ENCODE data around the gene TDRD15. TPM values are rescaled to one million over a fixed set of nuclear protein-coding genes. Genes with fewer than 3 reads are reported as not detected.

The TDRD15 gene
- total RNA-seq, 6 experiments from 2014 or later: 0.32 to 2.4 (median 1.2) TPM

DNA sequence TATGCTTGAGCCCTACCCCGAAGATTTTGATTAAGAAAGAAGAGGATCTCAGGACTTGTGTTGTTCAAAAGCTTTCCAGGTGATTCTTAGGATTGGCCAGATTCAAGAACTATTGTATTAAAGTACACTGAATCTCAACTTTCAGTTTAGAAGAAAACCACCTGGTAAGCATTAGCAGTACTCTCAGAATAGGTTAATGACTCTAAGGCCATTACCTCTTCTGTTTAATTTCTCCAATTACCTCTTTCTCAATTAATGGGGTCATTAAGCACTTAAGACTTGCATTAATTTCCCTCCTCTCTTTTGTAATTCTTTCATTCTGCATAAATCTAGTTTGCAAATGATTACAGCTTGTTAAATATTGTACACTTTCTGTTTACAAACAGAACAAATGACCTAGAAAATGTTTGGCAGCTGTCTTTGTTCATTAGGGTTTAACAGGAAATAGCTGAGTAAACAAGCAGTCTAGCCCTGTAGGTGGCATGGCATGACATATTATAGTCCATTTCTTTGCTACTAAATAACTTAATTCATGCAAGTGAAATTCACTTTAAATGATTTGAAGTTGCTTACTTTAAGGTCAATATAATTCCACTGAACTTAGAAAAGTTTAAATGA, 20.4 kb upstream of the TDRD15 start:
- peaks cover 4 to 56% (median 14%) of the 10 kb centered on the region in 4 donors for H3K4me1 ChIP-seq
- ATAC-seq: peak; percentile 56 to 80 (median 78)

GRCh38 chr2:21104030-21104660, 19.6 kb upstream of the TDRD15 start:
- ATAC-seq: peak; percentile 53 to 76 (median 67)
- intact Hi-C loops (cut with DNase I): no loop called here
- TF ChIP-seq CTCF (IDR thresholded peaks at IDR 0.05): no peak
- no peak for TF ChIP-seq POLR2A (IDR thresholded peaks at IDR 0.05)
- DNase-seq: no peak
- H3K4me1 ChIP-seq: peaks cover 2 to 51% (median 9%) of the 10 kb centered on the region in 4 donors
- H3K9me3 ChIP-seq: no peaks in the 10 kb centered on the region
- no peaks in the 10 kb centered on the region for H3K27me3 ChIP-seq
- H3K4me3 ChIP-seq: no peak overlapping the region
- 0% methylated on average over 1 of the region's 1 CpG for WGBS (ENCODE audit: insufficient coverage, low coverage, low lambda C conversion rate, missing lambda C conversion rate)
- no peaks in the 10 kb centered on the region for H3K36me3 ChIP-seq
- H3K27ac ChIP-seq: peak overlapping the region; percentile 20 to 74 (median 65)

More for the DNA sequence above, 20.4 kb upstream of the TDRD15 start:
- Histone ChIP-seq H3K36me3 (no peaks in the 10 kb centered on the region), H3K9me3 (no peaks in the 10 kb centered on the region), H3K4me3 (no peak overlapping the region), H3K27me3 (no peaks in the 10 kb centered on the region), H3K27ac (peak overlapping the region; percentile 62 to 74 (median 65))
- intact Hi-C loops (cut with DNase I): no loop called here
- no peak for DNase-seq
- WGBS (ENCODE audit: insufficient coverage, low coverage, low lambda C conversion rate, missing lambda C conversion rate): 14% methylated on average over 1 of the region's 1 CpG
- TF ChIP-seq CTCF (IDR thresholded peaks at IDR 0.05): peak; percentile 6 to 29 (median 10)
- TF ChIP-seq POLR2A (IDR thresholded peaks at IDR 0.05): no peak

GRCh38 chr2:21111012-21111411, 12.8 kb upstream of the TDRD15 start:
- DNase-seq: no peak
- no peak overlapping the region for H3K4me3 ChIP-seq
- 88% methylated on average over 1 of the region's 1 CpG for WGBS (ENCODE audit: insufficient coverage, low coverage, low lambda C conversion rate, missing lambda C conversion rate)
- no peaks in the 10 kb centered on the region for H3K36me3 ChIP-seq
- intact Hi-C loops (cut with DNase I): no loop called here
- no peaks in the 10 kb centered on the region for H3K27me3 ChIP-seq
- no peak overlapping the region for H3K27ac ChIP-seq
- peaks cover 0 to 12% (median 3%) of the 10 kb centered on the region in 4 donors for H3K4me1 ChIP-seq
- no peaks in the 10 kb centered on the region for H3K9me3 ChIP-seq
- no peak for ATAC-seq
- no peak for TF ChIP-seq CTCF (IDR thresholded peaks at IDR 0.05)
- TF ChIP-seq POLR2A (IDR thresholded peaks at IDR 0.05): no peak

- Histone ChIP-seq H3K27ac (peak overlapping the region in 1 of 3 donors; percentile 10), H3K36me3 (no peaks in the 10 kb centered on the region), H3K9me3 (no peaks in the 10 kb centered on the region), H3K4me3 (no peak overlapping the region), H3K27me3 (no peaks in the 10 kb centered on the region), H3K4me1 (peaks cover 0 to 8% (median 0%) of the 10 kb centered on the region in 4 donors)
- TF ChIP-seq CTCF (IDR thresholded peaks at IDR 0.05) (no peak), POLR2A (IDR thresholded peaks at IDR 0.05) (no peak)
- peak; percentile 48 to 68 (median 54) for ATAC-seq
- intact Hi-C loops (cut with DNase I): no loop called here
- DNase-seq: no peak
These were observed 6.1 kb upstream of the TDRD15 start for GRCh38 chr2:21117688-21118087.

Measured in right lobe of liver (tissue), 6 donors.